Karpas-422 (cell line): ENCODE data around the gene ABHD17A. TPM values are rescaled to one million over a fixed set of nuclear protein-coding genes. Genes with fewer than 3 reads are reported as not detected.

Source experiments
- DNase-seq: peaks from one replicate; pipeline ENCODE4 v3.0.0-alpha.2; 2015
- H2AFZ ChIP-seq: fragments of 200-600 bp; sonication (generic); 2 replicates; pipeline ENCODE4 v1.6.1; 2014; ENCODE audit warnings: antibody characterized with exemption, low read length, mixed read lengths
- H3K27ac ChIP-seq: fragments of 200-600 bp; sonication (generic); 2 replicates; pipeline ENCODE4 v1.5.1; 2014; ENCODE audit warnings: mild to moderate bottlenecking, low read length, moderate library complexity
- H3K27me3 ChIP-seq: fragments of 200-600 bp; sonication (generic); 2 replicates; pipeline ENCODE4 v1.6.1; 2014; ENCODE audit warnings: low read length, mixed read lengths
- H3K36me3 ChIP-seq: fragments of 200-600 bp; sonication (generic); 2 replicates; pipeline ENCODE4 v1.6.1; 2014; ENCODE audit warnings: low read length, mixed read lengths; ENCODE audit not compliant: insufficient read depth
- H3K4me1 ChIP-seq: fragments of 200-600 bp; sonication (generic); 2 replicates; pipeline ENCODE4 v1.6.1; 2014; ENCODE audit warnings: mild to moderate bottlenecking, low read length, mixed read lengths
- H3K4me2 ChIP-seq: fragments of 200-600 bp; sonication (generic); 2 replicates; pipeline ENCODE4 v1.6.1; 2014; ENCODE audit warnings: low read length, low read depth, mild to moderate bottlenecking; ENCODE audit not compliant: poor library complexity, severe bottlenecking
- H3K4me3 ChIP-seq: fragments of 200-600 bp; sonication (generic); 2 replicates; pipeline ENCODE4 v1.5.1; 2014; ENCODE audit warnings: mild to moderate bottlenecking, antibody characterized with exemption, low read length, mixed read lengths
- H3K79me2 ChIP-seq: fragments of 200-600 bp; sonication (generic); 2 replicates; pipeline ENCODE4 v1.6.1; 2014; ENCODE audit warnings: mild to moderate bottlenecking, low read length, mixed read lengths
- H3K9ac ChIP-seq: fragments of 200-600 bp; sonication (generic); 2 replicates; pipeline ENCODE4 v1.6.0; 2014; ENCODE audit warnings: low read length
- H3K9me2 ChIP-seq: fragments of 200-600 bp; sonication (generic), shearing (Covaris generic); replicated peaks from 2 replicates; pipeline ENCODE4 v1.6.0; 2014; ENCODE audit warnings: mild to moderate bottlenecking, low read length, moderate library complexity; ENCODE audit not compliant: insufficient read depth
- H3K9me3 ChIP-seq: fragments of 300-700, 200-600 bp; sonication (generic); 2 replicates; pipeline ENCODE4 v1.6.1; 2014; ENCODE audit warnings: low read length, mixed read lengths
- H4K20me1 ChIP-seq: fragments of 200-600 bp; sonication (generic); 2 replicates; pipeline ENCODE4 v1.6.1; 2014; ENCODE audit warnings: mild to moderate bottlenecking, antibody characterized with exemption, low read length, low read depth; ENCODE audit not compliant: insufficient read depth
- total RNA-seq: library from RNA; depleted of rRNA; stranded (reverse); fragments of >200 nt; shearing (Covaris generic); gene quantifications from 2 replicates; pipeline ENCODE4 v1.2.3, GENCODE V29; 2014; ENCODE audit warnings: low replicate concordance

ABHD17A gene
- total RNA-seq, 1 experiment from 2014 or later: 52.5 TPM

DNA sequence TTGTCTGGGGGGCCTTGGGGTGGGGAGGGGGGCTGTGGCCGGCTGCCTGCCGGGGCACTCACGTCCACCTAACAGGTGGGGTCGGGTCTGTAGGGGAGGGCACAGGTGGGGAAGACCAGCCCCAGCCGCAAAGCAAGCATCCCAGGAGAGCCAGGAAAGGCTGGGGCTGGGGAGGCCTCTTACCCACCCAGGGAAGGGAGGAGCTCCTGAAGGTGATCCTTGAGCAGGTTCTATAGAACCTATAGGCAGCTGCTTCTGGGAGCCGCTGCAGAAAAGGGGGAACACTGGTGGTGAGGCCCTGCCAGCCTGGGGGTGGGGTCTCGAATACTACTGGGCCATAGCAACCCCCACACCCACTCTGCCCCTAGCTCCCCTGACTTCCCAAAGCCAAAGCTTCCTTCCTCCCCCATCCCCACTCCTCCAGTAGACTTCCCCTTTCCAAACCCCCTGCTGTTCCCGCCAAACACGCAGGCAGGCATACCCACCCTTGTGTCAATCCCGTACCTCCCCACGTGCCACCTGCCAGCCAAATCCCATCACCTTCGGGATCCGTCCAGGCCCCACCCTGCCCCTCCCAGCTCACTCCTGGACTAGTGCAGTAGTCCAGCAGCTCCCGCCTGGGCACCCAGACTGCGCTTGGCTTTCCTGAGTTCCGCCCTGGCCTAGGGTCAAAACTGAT, 27.5 kb downstream of the ABHD17A start:
- peak overlapping the region; percentile 96 for H3K27ac ChIP-seq
- peak overlapping the region; percentile 90 for H3K4me2 ChIP-seq
- H3K79me2 ChIP-seq: peaks cover 95% of the 10 kb centered on the region
- H4K20me1 ChIP-seq: peaks cover 68% of the 10 kb centered on the region
- peak overlapping the region; percentile 93 for H3K4me3 ChIP-seq
- H3K9me3 ChIP-seq: no peaks in the 10 kb centered on the region
- H3K9ac ChIP-seq: peak overlapping the region; percentile 97
- no peaks in the 10 kb centered on the region for H3K36me3 ChIP-seq
- DNase-seq: peak; percentile 51
- H3K9me2 ChIP-seq: no peaks in the 10 kb centered on the region
- peaks cover 86% of the 10 kb centered on the region for H3K4me1 ChIP-seq
- H2AFZ ChIP-seq: no peak overlapping the region
- H3K27me3 ChIP-seq: no peaks in the 10 kb centered on the region

DNA sequence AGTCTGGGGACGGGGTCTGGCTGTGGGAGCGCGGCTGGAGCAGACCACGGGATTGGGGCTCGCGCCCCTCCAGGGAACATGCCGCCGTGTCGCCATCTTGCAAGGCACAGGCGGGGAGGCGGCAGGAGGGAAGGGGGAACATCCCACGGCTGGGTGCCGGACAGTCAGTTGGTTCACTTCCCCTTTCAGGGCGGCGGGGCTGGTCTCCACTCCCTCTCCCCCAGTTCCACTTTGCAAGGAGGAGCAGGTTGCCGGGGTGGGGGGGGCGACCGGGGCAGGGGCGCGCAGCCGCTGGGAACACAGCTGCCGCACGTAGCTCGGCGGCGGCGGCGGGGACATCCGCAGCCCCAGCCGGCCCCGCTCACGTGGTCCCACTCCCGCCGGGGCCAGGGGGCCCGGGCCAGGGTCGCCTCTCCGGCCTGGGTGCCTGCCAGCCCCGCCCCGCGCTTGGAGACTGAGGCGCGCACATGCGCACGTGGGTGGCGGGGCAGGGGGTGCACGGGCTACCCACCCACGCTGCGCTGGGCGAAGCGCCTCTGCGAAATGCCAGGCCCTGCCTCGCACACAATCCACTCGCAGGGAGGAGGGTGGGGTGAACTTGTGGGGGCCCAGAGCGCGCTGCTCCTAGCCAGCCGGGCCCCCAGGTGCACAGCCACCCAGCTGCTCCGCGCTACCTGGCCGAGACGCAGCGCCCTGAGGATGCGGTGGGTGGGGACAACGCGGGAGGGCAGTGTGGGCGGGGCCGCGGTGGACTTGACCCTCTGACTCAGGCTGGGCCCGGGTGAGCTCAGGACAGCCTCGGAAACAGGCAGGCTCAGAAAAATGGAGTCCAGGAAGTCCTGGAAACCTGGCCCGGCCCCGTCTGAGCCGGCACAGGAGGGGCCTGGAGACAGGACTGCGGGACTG, 28.3 kb downstream of the ABHD17A start:
- Histone ChIP-seq H3K9me3 (no peaks in the 10 kb centered on the region), H3K4me2 (peak overlapping the region; percentile 90), H3K36me3 (no peaks in the 10 kb centered on the region), H3K4me1 (peaks cover 91% of the 10 kb centered on the region), H3K4me3 (peak overlapping the region; percentile 93), H3K79me2 (peaks cover 96% of the 10 kb centered on the region), H3K9me2 (no peaks in the 10 kb centered on the region), H2AFZ (no peak overlapping the region), H3K27me3 (no peaks in the 10 kb centered on the region), H4K20me1 (peaks cover 68% of the 10 kb centered on the region), H3K9ac (peak overlapping the region; percentile 97), H3K27ac (peak overlapping the region; percentile 96)
- peak; percentile 88 for DNase-seq

DNA sequence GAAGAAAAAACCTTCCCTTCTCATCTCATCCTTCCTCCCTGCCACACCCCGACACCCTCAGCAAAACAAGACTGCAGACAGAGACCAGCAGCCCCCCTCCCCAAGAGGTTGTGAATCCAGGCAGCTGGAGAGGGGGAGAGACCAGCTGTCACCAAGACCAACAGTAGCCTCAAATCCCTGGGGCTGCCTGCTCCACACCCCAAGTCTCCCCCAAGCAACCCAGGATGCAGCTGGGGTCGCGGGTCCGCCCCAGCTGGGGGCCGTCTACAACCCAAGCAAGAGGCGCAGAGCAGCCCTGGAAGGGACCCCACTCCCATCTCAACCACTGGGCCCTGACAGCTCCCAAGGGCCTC, 29.0 kb downstream of the ABHD17A start:
- no peak overlapping the region for H2AFZ ChIP-seq
- peaks cover 88% of the 10 kb centered on the region for H3K4me1 ChIP-seq
- H3K9ac ChIP-seq: peak overlapping the region; percentile 97
- H4K20me1 ChIP-seq: peaks cover 61% of the 10 kb centered on the region
- H3K36me3 ChIP-seq: no peaks in the 10 kb centered on the region; the same call in 1 of the 2 replicates
- no peaks in the 10 kb centered on the region for H3K9me2 ChIP-seq
- peak; percentile 54 for DNase-seq
- H3K27ac ChIP-seq: peak overlapping the region; percentile 96
- peak overlapping the region; percentile 93 for H3K4me3 ChIP-seq
- H3K27me3 ChIP-seq: no peaks in the 10 kb centered on the region
- peak overlapping the region; percentile 90 for H3K4me2 ChIP-seq
- H3K9me3 ChIP-seq: no peaks in the 10 kb centered on the region
- H3K79me2 ChIP-seq: peaks cover 91% of the 10 kb centered on the region

DNA sequence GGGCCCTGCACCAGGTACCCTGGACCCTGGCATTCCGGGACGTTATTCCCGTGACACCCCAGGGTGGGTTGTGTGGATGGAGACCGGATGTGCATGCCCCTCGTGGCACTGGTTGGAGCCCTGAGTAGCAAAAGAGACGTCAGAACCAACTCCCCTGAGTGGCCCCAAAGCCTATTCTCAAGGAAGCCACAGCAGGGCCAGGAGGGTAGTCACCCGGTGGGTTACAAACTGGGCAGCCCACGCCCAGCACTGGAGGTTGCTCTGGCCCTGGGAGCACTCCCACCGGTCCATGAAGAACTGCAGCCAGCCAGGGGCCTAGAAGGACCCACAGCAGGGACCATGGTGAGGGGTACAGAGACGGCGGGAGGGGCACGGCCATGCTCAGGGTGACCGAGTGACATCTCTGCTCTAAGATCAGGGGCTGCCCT, 29.5 kb downstream of the ABHD17A start:
- H3K4me1 ChIP-seq: peaks cover 84% of the 10 kb centered on the region
- peak; percentile 59 for DNase-seq
- H3K79me2 ChIP-seq: peaks cover 91% of the 10 kb centered on the region
- H3K9me2 ChIP-seq: no peaks in the 10 kb centered on the region
- H3K9ac ChIP-seq: peak overlapping the region; percentile 97
- H3K27ac ChIP-seq: peak overlapping the region; percentile 96
- H3K27me3 ChIP-seq: no peaks in the 10 kb centered on the region
- no peaks in the 10 kb centered on the region; the same call in 1 of the 2 replicates for H3K36me3 ChIP-seq
- peaks cover 57% of the 10 kb centered on the region for H4K20me1 ChIP-seq
- H3K4me2 ChIP-seq: peak overlapping the region; percentile 90
- no peak overlapping the region for H2AFZ ChIP-seq
- H3K4me3 ChIP-seq: peak overlapping the region; percentile 93
- H3K9me3 ChIP-seq: no peaks in the 10 kb centered on the region

DNA sequence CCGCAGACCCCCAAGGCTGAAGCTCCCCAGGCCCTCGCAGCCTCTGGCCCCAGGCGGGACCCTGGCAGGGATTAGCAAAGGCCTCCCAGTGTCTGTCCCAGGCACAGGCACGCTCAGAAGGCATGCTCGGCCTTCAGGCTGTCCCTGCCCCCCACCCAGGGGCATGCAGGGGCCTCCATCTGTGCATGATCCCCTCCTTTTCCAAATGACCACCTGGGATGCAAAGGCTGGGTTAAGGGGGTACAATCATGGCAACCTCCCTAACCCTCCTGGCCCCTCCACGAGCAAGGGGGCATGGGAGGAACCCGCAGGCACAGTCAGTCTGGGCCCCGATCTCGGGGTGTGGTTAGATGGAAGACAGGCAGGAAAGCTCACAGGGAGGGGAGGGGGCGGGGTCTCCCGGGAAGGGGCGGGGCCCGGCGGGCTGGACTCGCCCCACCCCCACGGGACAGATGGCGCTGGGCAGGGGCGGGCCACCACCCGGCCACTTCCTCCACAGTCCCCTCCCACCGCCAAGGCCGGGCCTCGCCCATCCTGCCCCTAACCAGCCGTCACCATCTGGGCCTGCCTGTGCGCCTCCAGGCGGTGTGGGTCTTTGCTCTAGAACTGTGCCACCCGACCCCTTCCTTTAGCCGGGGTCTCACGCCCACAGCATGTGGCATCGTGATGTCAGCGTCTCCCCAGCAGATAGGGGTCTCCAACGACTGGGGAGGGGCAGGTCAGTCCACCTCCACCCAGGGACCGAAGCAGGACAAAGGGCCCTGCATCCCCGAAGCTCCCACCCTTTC, 30.1 kb downstream of the ABHD17A start:
- H3K36me3 ChIP-seq: no peaks in the 10 kb centered on the region; the same call in 1 of the 2 replicates
- H3K79me2 ChIP-seq: peaks cover 86% of the 10 kb centered on the region
- H3K4me1 ChIP-seq: peaks cover 78% of the 10 kb centered on the region
- no peaks in the 10 kb centered on the region for H3K9me3 ChIP-seq
- H3K9me2 ChIP-seq: no peaks in the 10 kb centered on the region
- H3K4me2 ChIP-seq: peak overlapping the region; percentile 90
- DNase-seq: peak; percentile 92
- H3K27ac ChIP-seq: peak overlapping the region; percentile 96
- H3K4me3 ChIP-seq: peak overlapping the region; percentile 93
- H3K9ac ChIP-seq: peak overlapping the region; percentile 97
- no peaks in the 10 kb centered on the region for H3K27me3 ChIP-seq
- no peak overlapping the region for H2AFZ ChIP-seq
- peaks cover 51% of the 10 kb centered on the region for H4K20me1 ChIP-seq

DNA sequence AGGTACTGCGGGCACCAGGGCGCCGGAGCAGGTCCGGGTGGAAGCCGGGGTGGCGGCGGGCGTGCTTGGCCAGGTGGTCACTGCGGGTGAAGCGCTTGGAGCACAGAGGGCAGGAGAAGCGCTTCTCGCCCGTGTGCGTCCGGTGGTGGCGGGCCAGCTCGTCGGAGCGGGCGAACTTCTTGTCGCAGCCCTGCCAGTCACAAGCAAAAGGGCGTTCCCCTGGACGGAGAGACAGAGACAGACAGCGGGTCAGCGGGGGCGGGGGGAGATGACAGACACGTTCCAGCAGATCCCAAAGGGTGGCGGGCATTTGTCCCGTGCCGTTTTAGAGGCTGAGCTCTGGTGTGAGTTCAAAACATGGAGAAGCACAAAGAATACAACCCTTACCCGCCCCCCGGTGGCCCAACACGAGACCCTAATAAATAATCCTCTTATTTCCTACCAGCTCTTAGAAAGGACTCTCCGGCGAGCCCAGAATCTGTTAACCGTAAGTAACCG, 30.7 kb downstream of the ABHD17A start:
- Histone ChIP-seq H3K4me2 (no peak overlapping the region), H3K4me3 (no peak overlapping the region), H3K9ac (no peak overlapping the region), H4K20me1 (peaks cover 45% of the 10 kb centered on the region), H3K27me3 (no peaks in the 10 kb centered on the region), H2AFZ (no peak overlapping the region), H3K36me3 (no peaks in the 10 kb centered on the region; the same call in 1 of the 2 replicates), H3K4me1 (peaks cover 71% of the 10 kb centered on the region), H3K9me2 (no peaks in the 10 kb centered on the region), H3K27ac (no peak overlapping the region), H3K79me2 (peaks cover 79% of the 10 kb centered on the region), H3K9me3 (no peaks in the 10 kb centered on the region)
- peak; percentile 45 for DNase-seq

DNA sequence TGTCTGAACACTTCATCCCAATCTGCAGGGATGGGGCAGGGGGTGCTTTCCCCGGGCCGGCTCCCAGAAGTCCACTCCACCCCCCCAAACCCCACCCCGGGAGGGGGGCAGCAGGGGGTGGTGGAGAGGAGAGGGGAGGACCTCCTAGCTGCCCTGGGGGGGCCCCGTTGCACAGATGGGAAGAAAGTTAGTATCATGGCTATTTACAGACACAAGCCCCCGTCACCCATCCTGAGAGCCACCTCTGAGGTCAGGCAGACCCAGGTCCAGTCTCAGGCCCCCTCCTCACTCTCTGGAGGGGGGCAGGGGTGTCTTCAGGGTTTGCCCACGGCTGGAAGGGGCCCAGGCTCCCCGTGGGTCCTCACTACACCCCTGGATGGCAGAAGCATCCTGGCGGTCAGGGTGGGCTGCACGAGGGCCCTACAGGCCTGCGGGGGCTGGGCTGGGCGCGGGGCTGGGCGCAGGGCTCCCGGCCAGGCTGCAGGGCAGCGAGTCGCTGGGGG, 31.2 kb downstream of the ABHD17A start:
- Histone ChIP-seq H3K79me2 (peaks cover 74% of the 10 kb centered on the region), H3K4me2 (no peak overlapping the region), H3K27ac (no peak overlapping the region)

More for the DNA sequence above, 31.2 kb downstream of the ABHD17A start:
- peak; percentile 35 for DNase-seq
- H3K9me2 ChIP-seq: no peaks in the 10 kb centered on the region
- H4K20me1 ChIP-seq: peaks cover 40% of the 10 kb centered on the region
- H3K36me3 ChIP-seq: no peaks in the 10 kb centered on the region; the same call in 1 of the 2 replicates
- no peak overlapping the region for H3K4me3 ChIP-seq
- H3K4me1 ChIP-seq: peaks cover 66% of the 10 kb centered on the region
- H3K9me3 ChIP-seq: no peaks in the 10 kb centered on the region
- no peak overlapping the region for H3K9ac ChIP-seq
- H3K27me3 ChIP-seq: no peaks in the 10 kb centered on the region
- H2AFZ ChIP-seq: no peak overlapping the region
